DMS114 treated with DMSO at 0.1 percent for 48 hours (cell line): Measurements from ENCODE around the gene ASB7.
"Not testable (repeated sequence)": the region's sequence is repeated elsewhere in the genome, so short reads cannot be mapped to it uniquely, and the experiment has no call there.

ENCODE experiments used
- DNase-seq: peaks from one replicate; lab custom pipeline; 2025; ENCODE audit not compliant: unreplicated experiment; lab: John Stamatoyannopoulos, UW

ASB7 gene

GRCh38 chr15:100648951-100649350, 46.6 kb downstream of the ASB7 start:
- no peak for DNase-seq

GRCh38 chr15:100650685-100651084, 48.3 kb downstream of the ASB7 start:
- no peak for DNase-seq

- DNase-seq, result no peak
Measured at GRCh38 chr15:100651253-100651652, 48.9 kb downstream of the ASB7 start.

GRCh38 chr15:100652116-100652515, 49.7 kb downstream of the ASB7 start:
- no peak for DNase-seq

GRCh38 chr15:100653608-100654007, 51.2 kb downstream of the ASB7 start:
- DNase-seq, result no peak

- no peak for DNase-seq
Measured at GRCh38 chr15:100658895-100659294, 56.5 kb downstream of the ASB7 start.

GRCh38 chr15:100661156-100661555, 58.8 kb downstream of the ASB7 start:
- no peak for DNase-seq

GRCh38 chr15:100663086-100663914, 60.9 kb downstream of the ASB7 start:
- DNase-seq, result peak; percentile 17

GRCh38 chr15:100663915-100664281, 61.5 kb downstream of the ASB7 start:
- DNase-seq, result no peak

- DNase-seq, result no peak
Measured at GRCh38 chr15:100665570-100665969, 63.2 kb downstream of the ASB7 start.

- no peak for DNase-seq
Measured at GRCh38 chr15:100667405-100668347, 65.3 kb downstream of the ASB7 start.

- DNase-seq, result no peak
Measured at GRCh38 chr15:100668348-100668745, 66.0 kb downstream of the ASB7 start.

GRCh38 chr15:100669260-100669659, 66.9 kb downstream of the ASB7 start:
- no peak for DNase-seq

GRCh38 chr15:100670505-100671021, 68.2 kb downstream of the ASB7 start:
- DNase-seq, result no peak

- DNase-seq, result no peak
Measured at GRCh38 chr15:100671124-100671680, 68.8 kb downstream of the ASB7 start.

GRCh38 chr15:100671858-100672543, 69.6 kb downstream of the ASB7 start:
- peak; percentile 57 for DNase-seq

- DNase-seq, result no peak
Measured at GRCh38 chr15:100672959-100673358, 70.6 kb downstream of the ASB7 start.

GRCh38 chr15:100679151-100679550, 76.8 kb downstream of the ASB7 start:
- not testable (repeated sequence) for DNase-seq

GRCh38 chr15:100680726-100681125, 78.3 kb downstream of the ASB7 start:
- DNase-seq, result no peak

GRCh38 chr15:100681335-100681746, 79.0 kb downstream of the ASB7 start:
- DNase-seq, result no peak

- DNase-seq, result no peak
Measured at GRCh38 chr15:100682468-100682867, 80.1 kb downstream of the ASB7 start.
